Astrocyte of the cerebellum (primary cell): ENCODE results near the gene PTPRA.

Experiments used
- DNase-seq: peaks from one replicate; pipeline ENCODE4 v3.0.0-alpha.2; 2011; ENCODE audit warnings: low read depth
- H3K4me3 ChIP-seq: 2 replicates; pipeline ENCODE4 v1.5.1; 2011; ENCODE audit warnings: mild to moderate bottlenecking, low read depth, low read length, moderate library complexity
- in situ Hi-C: cut with HindIII; loops from 2 replicates; pipeline ENCODE4 v1.10.0; 2017; ENCODE audit warnings: low sequenced_read_pairs
- TF ChIP-seq, protein P1 (sequence below): IDR thresholded peaks from 2 replicates; pipeline ENCODE4 v1.5.1; 2012; ENCODE audit warnings: low read length, low read depth, moderate library complexity, mild to moderate bottlenecking; ENCODE audit errors: missing control alignments

PTPRA gene

DNA sequence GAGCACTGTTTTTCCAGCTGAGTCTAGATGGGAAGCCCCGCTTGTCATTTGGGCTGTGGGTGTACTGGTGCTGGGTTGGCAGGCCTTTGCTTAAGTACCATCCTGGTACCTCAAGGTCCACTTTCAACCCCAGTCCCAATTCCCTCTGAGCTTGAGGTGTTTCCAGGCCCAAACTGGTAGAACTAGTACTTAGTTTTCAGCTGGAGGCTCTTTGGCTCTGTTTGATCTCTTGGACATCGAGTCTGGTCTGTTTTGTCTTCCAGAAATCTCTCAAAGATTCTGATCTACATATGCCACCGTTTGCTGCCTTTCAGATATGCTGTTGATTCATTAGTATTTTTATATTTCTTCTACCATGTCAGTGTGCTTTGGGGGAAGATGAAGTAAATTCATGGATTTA lies 108.4 kb downstream of the PTPRA start:
- DNase-seq, result no peak
- in situ Hi-C loops, result no loop called here
- TF ChIP-seq, protein P1, sequence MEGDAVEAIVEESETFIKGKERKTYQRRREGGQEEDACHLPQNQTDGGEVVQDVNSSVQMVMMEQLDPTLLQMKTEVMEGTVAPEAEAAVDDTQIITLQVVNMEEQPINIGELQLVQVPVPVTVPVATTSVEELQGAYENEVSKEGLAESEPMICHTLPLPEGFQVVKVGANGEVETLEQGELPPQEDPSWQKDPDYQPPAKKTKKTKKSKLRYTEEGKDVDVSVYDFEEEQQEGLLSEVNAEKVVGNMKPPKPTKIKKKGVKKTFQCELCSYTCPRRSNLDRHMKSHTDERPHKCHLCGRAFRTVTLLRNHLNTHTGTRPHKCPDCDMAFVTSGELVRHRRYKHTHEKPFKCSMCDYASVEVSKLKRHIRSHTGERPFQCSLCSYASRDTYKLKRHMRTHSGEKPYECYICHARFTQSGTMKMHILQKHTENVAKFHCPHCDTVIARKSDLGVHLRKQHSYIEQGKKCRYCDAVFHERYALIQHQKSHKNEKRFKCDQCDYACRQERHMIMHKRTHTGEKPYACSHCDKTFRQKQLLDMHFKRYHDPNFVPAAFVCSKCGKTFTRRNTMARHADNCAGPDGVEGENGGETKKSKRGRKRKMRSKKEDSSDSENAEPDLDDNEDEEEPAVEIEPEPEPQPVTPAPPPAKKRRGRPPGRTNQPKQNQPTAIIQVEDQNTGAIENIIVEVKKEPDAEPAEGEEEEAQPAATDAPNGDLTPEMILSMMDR, result no peak
- no peak overlapping the region for H3K4me3 ChIP-seq

DNA sequence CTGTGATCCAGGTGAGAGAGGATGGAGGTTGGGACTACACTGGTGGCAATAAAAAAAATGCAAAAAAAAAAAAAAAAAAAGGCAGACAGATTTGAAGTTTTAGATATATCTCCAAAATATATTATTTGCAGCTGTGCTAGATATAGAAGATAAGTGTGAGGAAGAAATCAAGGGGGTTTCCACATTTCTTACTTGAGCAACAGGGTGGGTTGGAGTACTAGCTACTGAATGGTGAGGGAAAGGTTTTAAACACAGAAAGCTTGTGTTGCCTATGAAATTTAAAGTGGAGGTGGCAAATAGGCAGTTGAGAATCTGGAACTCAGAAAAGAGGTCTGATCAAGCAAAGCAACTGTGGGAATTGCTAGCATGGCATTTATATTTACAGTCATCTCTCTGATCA lies 110.2 kb downstream of the PTPRA start:
- no peak overlapping the region for H3K4me3 ChIP-seq
- in situ Hi-C loops, result no loop called here
- TF ChIP-seq, protein P1, result no peak
- no peak for DNase-seq

DNA sequence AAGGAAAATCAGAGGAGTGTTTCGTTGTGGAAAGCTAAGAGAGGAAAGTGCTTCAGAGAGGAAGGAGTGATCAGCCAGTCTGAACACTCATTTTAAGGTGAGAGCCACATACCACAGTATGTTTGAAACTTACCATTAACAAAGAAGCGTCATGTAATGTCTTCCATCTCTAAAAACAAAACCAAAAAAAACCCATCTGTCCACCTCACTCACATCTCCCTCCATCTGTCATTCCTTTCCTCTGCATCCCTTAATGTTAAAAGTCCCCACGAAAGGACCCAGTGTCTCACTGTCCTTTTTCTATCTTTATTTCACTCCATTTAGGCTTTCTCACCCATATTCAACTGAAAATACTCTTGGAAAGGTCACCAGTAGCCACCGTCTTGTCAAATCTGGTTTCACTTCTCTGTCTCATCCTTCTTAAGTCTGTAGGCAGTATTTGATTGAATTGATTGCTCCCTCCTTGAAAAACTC lies 110.8 kb downstream of the PTPRA start:
- H3K4me3 ChIP-seq, result no peak overlapping the region
- in situ Hi-C loops, result no loop called here
- DNase-seq, result no peak
- TF ChIP-seq, protein P1, result no peak

DNA sequence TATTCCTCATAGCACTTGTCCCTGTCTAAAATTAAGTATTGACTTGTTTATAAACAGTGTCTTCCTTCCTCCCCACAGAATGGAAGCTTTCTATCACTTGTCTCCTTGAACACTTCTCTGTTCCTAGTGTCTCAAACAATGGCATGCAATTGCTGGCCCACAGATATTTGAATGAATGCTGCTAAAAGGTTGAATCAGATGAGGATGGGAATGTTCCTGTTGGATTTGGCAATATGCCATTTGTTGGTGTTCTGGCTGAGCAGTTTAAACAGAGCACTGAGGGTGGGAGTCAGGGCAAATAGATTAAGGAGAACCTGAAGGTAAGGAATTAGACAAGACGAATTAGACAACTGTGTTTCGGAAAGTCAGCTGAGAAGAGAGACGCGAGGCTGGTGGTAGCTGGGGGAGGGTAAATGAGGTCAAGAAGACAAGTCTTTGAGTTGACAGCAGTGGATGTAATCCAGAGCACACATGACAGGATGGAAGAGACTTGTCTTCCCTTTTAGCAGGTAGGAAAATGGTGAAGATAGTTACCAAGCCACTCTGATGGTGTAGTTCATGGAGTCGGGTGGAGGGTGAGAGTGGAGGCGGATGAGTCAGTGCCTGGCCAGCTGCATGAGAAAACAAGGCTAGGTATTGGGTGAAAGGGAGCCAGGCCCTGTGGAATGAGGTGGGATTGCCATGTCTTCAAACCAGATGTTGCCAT lies 111.8 kb downstream of the PTPRA start:
- no peak overlapping the region for H3K4me3 ChIP-seq
- TF ChIP-seq, protein P1, result no peak
- in situ Hi-C loops, result no loop called here
- DNase-seq, result no peak

DNA sequence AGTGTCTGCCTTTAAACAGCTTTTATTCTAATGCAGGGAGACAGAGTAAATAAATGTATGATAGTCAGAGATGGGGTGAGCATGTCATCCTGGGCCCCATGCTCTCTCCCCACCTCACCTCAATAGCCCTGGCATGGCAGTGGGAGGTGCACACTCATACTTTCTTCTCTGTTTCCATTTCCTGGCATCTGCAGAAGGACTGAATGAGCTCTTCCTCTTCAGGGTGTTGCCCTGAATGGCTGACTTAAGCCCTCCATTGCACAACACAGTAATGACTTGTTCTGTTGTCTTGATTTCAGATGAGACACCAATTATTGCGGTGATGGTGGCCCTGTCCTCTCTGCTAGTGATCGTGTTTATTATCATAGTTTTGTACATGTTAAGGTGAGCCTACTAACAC lies 113.2 kb downstream of the PTPRA start:
- TF ChIP-seq, protein P1, result no peak
- DNase-seq, result no peak
- no peak overlapping the region for H3K4me3 ChIP-seq
- in situ Hi-C loops, result no loop called here

DNA sequence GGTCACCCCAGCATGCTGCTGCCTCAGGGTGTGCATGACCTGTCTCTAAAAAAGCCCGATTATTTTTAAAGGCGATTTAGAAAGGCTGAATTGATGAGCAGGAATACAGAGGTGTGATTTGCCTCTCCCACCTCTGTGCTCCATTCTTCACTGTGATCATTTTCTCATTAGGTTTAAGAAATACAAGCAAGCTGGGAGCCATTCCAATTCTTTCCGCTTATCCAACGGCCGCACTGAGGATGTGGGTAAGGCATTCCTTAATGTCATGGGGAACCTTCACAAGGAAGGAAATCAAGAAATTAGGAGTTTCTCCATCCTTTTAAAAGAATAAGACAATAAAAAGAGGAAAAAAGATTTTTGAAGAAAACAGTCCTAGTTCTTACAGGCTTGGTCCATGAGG lies 114.6 kb downstream of the PTPRA start:
- in situ Hi-C loops, result no loop called here
- TF ChIP-seq, protein P1, result no peak
- no peak overlapping the region for H3K4me3 ChIP-seq
- no peak for DNase-seq
